GM12875 (cell line): ENCODE measurements around the gene KERA.

Source experiments
- H3K4me3 ChIP-seq: one replicate; pipeline ENCODE4 v1.5.1; 2011; ENCODE audit warnings: low read depth, low read length, control low read depth
- CTCF ChIP-seq: IDR thresholded peaks from 2 replicates; pipeline ENCODE4 v1.5.1; 2011; ENCODE audit warnings: low read depth, mild to moderate bottlenecking, control low read depth, inconsistent platforms, low read length, moderate library complexity, borderline replicate concordance; ENCODE audit not compliant: insufficient read depth

Gene KERA

DNA sequence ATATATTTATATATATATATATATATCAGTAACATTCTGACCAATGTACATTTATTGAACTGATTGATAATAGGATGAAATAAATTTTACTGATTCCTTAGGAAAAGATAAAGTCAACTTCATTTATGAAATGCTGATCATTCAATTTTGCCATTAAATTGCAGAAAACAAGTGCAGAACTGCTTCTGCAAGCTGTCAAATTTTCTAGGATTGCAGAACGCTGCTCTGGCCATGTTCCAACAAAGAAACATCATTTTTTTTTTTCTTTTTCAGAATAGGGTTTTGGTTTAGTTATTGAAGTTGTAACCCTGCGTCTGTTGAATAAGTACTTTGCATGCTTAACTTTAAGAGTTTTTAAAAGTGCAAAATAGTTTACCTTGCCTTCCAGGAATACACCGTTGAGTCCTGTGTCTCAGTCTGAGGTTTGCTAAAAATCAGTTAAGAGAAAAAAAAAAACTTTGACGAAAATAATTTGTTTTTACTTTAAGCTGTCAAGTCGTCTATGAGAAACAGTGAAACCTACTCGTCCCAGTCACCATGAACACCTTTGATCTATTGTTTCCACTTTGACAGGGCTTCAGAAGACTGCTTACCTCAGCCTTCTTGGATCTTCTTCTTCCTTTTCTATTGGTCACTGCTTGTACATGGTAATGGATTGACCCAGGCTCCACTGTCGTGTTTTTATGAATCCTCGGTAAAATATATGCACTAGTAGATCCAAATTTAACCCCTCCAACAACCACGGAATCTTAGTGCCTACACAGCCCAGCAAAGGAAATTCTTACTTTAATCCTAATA is at the start of gene KERA:
Gene KERA, minus strand, starts transcription at position 657 of the 798 bp plus-strand sequence. CDS start 1,743 bp downstream, outside the sequence.
- no peak for TF ChIP-seq CTCF
- H3K4me3 ChIP-seq = no peak within 1 kb of the TSS

GRCh38 chr12:91106283-91106682 is 48.5 kb upstream of the KERA start:
- H3K4me3 ChIP-seq = no peak overlapping the region
- no peak for TF ChIP-seq CTCF

- TF ChIP-seq CTCF = no peak
- H3K4me3 ChIP-seq = no peak overlapping the region
Measured at GRCh38 chr12:91105807-91106206, 48.0 kb upstream of the KERA start.

DNA sequence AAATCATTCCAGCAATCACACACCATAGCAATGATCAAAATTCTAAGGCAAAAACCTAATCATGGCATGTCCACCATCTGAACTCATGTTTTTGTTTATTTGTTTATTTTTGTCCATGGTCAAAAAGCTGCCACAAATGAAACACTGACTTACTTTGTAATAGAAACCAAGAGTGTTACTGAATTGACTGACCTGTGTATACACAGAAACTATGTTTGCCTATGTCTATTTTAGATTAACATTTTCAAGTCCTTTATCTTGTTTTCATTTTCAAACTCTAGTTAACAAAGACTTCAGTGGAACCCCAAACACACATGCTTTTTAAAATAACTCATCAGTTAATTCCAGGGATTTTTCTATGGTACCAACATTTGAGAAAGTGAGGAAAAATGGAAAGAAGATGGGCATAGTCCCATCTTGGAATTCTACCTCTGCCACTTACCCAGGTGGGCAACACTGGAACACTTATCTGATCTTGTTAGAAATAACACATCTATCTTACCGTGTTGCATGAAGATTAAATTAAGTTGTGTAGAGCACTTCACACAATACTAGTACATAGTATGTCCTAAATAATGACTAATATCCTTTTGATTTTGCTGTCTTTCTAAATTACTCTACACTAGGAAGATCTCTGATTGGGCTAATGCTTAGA is 47.1 kb upstream of the KERA start:
- no peak for TF ChIP-seq CTCF
- no peak overlapping the region for H3K4me3 ChIP-seq

DNA sequence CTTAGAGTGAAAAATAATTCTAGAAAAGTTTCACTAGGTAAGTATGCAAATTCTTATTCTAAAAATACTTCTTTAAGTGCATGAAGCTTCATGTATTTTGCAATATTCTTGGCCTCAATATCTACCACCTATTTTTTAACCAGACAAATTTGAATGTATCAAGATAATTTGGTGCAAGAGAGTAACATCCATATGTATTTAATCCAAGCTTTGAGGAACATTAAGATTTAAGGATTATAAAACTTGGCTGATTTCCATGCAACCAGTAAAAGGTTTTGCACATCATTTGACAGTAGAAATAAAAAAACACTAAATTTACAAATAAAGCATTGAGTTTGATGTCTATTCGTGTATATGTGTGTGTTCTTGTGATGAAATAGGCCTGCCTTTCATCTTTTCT is 45.8 kb upstream of the KERA start:
- no peak overlapping the region for H3K4me3 ChIP-seq

DNA sequence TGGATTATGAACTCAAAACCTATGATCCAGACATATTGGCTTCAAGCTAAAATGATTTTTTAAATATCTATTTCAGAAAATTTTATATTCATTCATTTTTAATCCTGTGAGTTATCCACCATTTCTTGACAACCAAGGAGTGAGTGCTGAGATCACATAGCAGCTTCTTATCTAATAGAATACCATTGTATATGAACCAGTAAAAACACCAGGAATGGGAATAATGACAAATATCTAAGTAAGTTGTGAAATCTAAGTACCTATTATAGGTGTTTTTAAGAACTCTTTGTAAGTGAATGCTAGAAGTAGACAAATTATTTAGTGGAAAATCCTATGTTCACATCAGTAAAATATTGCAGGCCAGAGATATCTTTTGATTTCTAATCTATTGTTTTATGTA is 45.3 kb upstream of the KERA start:
- H3K4me3 ChIP-seq = no peak overlapping the region
- TF ChIP-seq CTCF = no peak

More for the DNA sequence above, 45.8 kb upstream of the KERA start:
- TF ChIP-seq CTCF = no peak

DNA sequence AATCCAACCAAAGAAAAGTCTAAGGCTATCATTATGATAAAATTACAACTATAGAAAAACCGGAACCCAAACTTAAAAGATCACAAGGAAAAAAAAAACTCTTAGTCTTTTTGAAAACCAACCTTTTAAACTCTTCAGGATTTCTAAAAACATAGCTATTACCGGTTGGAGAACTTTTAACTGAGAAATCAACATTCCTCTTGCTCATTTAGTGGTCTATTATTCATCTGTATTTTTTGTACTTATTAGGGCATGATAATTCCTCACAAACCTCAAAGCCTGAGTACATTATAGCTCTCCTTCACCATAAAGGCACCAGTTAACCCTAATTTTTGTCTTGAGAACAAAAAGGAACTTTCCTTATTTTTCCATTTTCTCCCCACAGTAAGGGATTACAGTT is 43.1 kb upstream of the KERA start:
- no peak overlapping the region for H3K4me3 ChIP-seq
- TF ChIP-seq CTCF = no peak
